Measurements from ENCODE around the gene ZNF136.
A peak's percentile ranks its signal among the peaks of the same experiment; 100 is the strongest.

Gene ZNF136

GRCh38 chr19:12162882-12163806 lies at the start of gene ZNF136:
ZNF136 (plus strand) TSS chr19:12163096; CDS start chr19:12163204, 108 bp downstream.
- peak; percentile 86 to 89 for DNase-seq

GRCh38 chr19:12113121-12113520 lies 49.8 kb upstream of the ZNF136 start:
- no peak for DNase-seq

- no peak for DNase-seq
These were observed 45.5 kb upstream of the ZNF136 start for GRCh38 chr19:12117201-12117970.

- no peak for DNase-seq
These were observed 36.2 kb upstream of the ZNF136 start for GRCh38 chr19:12126707-12127106.

- DNase-seq = no peak
These were observed 29.8 kb upstream of the ZNF136 start for GRCh38 chr19:12133069-12133468.

- no peak for DNase-seq
These were observed 25.5 kb upstream of the ZNF136 start for GRCh38 chr19:12137221-12137940.

GRCh38 chr19:12139269-12139668 lies 23.6 kb upstream of the ZNF136 start:
- DNase-seq = no peak

- DNase-seq = peak; percentile 95 to 96
These were observed 22.9 kb upstream of the ZNF136 start, which contains the start of gene ZNF20 for GRCh38 chr19:12139885-12140544. ZNF20 (minus strand) TSS chr19:12140350; CDS start chr19:12140182, 168 bp downstream.

GRCh38 chr19:12140545-12141404 lies 22.1 kb upstream of the ZNF136 start:
- DNase-seq = peak; percentile 83 to 89

GRCh38 chr19:12141405-12141736 lies 21.5 kb upstream of the ZNF136 start:
- no peak for DNase-seq

GRCh38 chr19:12145348-12145747 lies 17.5 kb upstream of the ZNF136 start:
- DNase-seq = no peak

GRCh38 chr19:12155324-12155860 lies 7.5 kb upstream of the ZNF136 start:
- no peak for DNase-seq

- peak; percentile 83 to 88 for DNase-seq
These were observed 6.5 kb upstream of the ZNF136 start, which contains the start of gene ZNF625 for GRCh38 chr19:12156223-12157058. ZNF625 (minus strand) TSS chr19:12156734; CDS start chr19:12156558, 176 bp downstream.

GRCh38 chr19:12159773-12160414 lies 3.0 kb upstream of the ZNF136 start:
- DNase-seq = no peak

- DNase-seq = no peak
These were observed 399 bp upstream of the ZNF136 start for GRCh38 chr19:12162513-12162881.

GRCh38 chr19:12163826-12164225 lies 930 bp downstream of the ZNF136 start:
- DNase-seq = no peak

GRCh38 chr19:12166626-12167025 lies 3.7 kb downstream of the ZNF136 start:
- DNase-seq = no peak

- DNase-seq = no peak
These were observed 17.5 kb downstream of the ZNF136 start for GRCh38 chr19:12180377-12180776.

GRCh38 chr19:12187625-12188024 lies 24.7 kb downstream of the ZNF136 start:
- DNase-seq = no peak

Measured in hippocampal formation (tissue), 2 donors.